ENCODE measurements around the gene SERPINA5. TPM values are rescaled to one million over a fixed set of nuclear protein-coding genes. Genes with fewer than 3 reads are reported as not detected.

The SERPINA5 gene
- total and polyA plus RNA-seq, 3 experiments from 2014 or later, result not detected

GRCh38 chr14:94541234-94541975 lies 39.8 kb upstream of the SERPINA5 start:
- no peak for DNase-seq

GRCh38 chr14:94542111-94542810 lies 39.0 kb upstream of the SERPINA5 start:
- Histone ChIP-seq H3K27me3 (ENCODE audit: insufficient read depth, low read length, poor library complexity, severe bottlenecking) (no peaks in the 10 kb centered on the region), H3K36me3 (ENCODE audit: insufficient read depth, low read length) (no peaks in the 10 kb centered on the region), H3K4me1 (ENCODE audit: insufficient read depth, low read length) (no peaks in the 10 kb centered on the region), H3K9me3 (ENCODE audit: low read length) (no peaks in the 10 kb centered on the region), H3K27ac (ENCODE audit: low read depth, low read length) (no peak overlapping the region), H3K4me3 (ENCODE audit: low read length) (no peak overlapping the region)
- DNase-seq, result no peak
- H3K27me3 Mint-ChIP-seq, result peaks cover 16 to 37% of the 10 kb centered on the region in 2 donors
- POLR2A ChIA-PET, result no interaction called here
- peaks cover 0 to 4% (median 0%) of the 10 kb centered on the region in 5 donors for H3K9me3 Mint-ChIP-seq
- H3K4me1 Mint-ChIP-seq, result no peaks in the 10 kb centered on the region
- H3K27ac Mint-ChIP-seq, result no peak overlapping the region
- CTCF ChIA-PET, result no interaction called here
- H3K36me3 Mint-ChIP-seq, result no peaks in the 10 kb centered on the region
- no peak overlapping the region for H3K4me3 Mint-ChIP-seq

More at GRCh38 chr14:94541234-94541975, 39.8 kb upstream of the SERPINA5 start:
- H3K36me3 Mint-ChIP-seq, result no peaks in the 10 kb centered on the region
- Histone ChIP-seq H3K27ac (ENCODE audit: low read depth, low read length) (no peak overlapping the region), H3K4me3 (ENCODE audit: low read length) (no peak overlapping the region), H3K4me1 (ENCODE audit: insufficient read depth, low read length) (no peaks in the 10 kb centered on the region), H3K27me3 (ENCODE audit: insufficient read depth, low read length, poor library complexity, severe bottlenecking) (no peaks in the 10 kb centered on the region), H3K36me3 (ENCODE audit: insufficient read depth, low read length) (no peaks in the 10 kb centered on the region), H3K9me3 (ENCODE audit: low read length) (no peaks in the 10 kb centered on the region)
- H3K4me1 Mint-ChIP-seq, result no peaks in the 10 kb centered on the region
- H3K27me3 Mint-ChIP-seq, result peaks cover 16 to 39% of the 10 kb centered on the region in 2 donors
- H3K27ac Mint-ChIP-seq, result no peak overlapping the region
- CTCF ChIA-PET, result no interaction called here
- H3K4me3 Mint-ChIP-seq, result no peak overlapping the region
- H3K9me3 Mint-ChIP-seq, result peaks cover 0 to 4% (median 0%) of the 10 kb centered on the region in 5 donors
- POLR2A ChIA-PET, result no interaction called here

GRCh38 chr14:94542811-94543440 lies 38.3 kb upstream of the SERPINA5 start:
- POLR2A ChIA-PET, result no interaction called here
- CTCF ChIA-PET, result no interaction called here
- Histone ChIP-seq H3K36me3 (ENCODE audit: insufficient read depth, low read length) (no peaks in the 10 kb centered on the region), H3K4me1 (ENCODE audit: insufficient read depth, low read length) (no peaks in the 10 kb centered on the region), H3K27ac (ENCODE audit: low read depth, low read length) (no peak overlapping the region), H3K9me3 (ENCODE audit: low read length) (no peaks in the 10 kb centered on the region), H3K27me3 (ENCODE audit: insufficient read depth, low read length, poor library complexity, severe bottlenecking) (no peaks in the 10 kb centered on the region), H3K4me3 (ENCODE audit: low read length) (no peak overlapping the region)
- Mint-ChIP-seq H3K27ac (no peak overlapping the region), H3K4me1 (no peaks in the 10 kb centered on the region), H3K36me3 (no peaks in the 10 kb centered on the region), H3K4me3 (no peak overlapping the region), H3K9me3 (peaks cover 0 to 4% (median 0%) of the 10 kb centered on the region in 5 donors), H3K27me3 (peaks cover 15 to 31% of the 10 kb centered on the region in 2 donors)
- no peak for DNase-seq

- no peak for DNase-seq
- H3K9me3 ChIP-seq (ENCODE audit: low read length), result no peaks in the 10 kb centered on the region
- H3K4me1 ChIP-seq (ENCODE audit: insufficient read depth, low read length), result no peaks in the 10 kb centered on the region
- ChIA-PET CTCF (no interaction called here), POLR2A (no interaction called here)
- H3K4me3 Mint-ChIP-seq, result no peak overlapping the region
- H3K36me3 Mint-ChIP-seq, result no peaks in the 10 kb centered on the region
- no peak overlapping the region for H3K27ac Mint-ChIP-seq
- H3K27me3 ChIP-seq (ENCODE audit: insufficient read depth, low read length, poor library complexity, severe bottlenecking), result no peaks in the 10 kb centered on the region
- H3K9me3 Mint-ChIP-seq, result peaks cover 0 to 4% (median 0%) of the 10 kb centered on the region in 5 donors
- H3K27me3 Mint-ChIP-seq, result peaks cover 10 to 28% of the 10 kb centered on the region in 2 donors
- H3K27ac ChIP-seq (ENCODE audit: low read depth, low read length), result no peak overlapping the region
- no peak overlapping the region for H3K4me3 ChIP-seq (ENCODE audit: low read length)
- no peaks in the 10 kb centered on the region for H3K36me3 ChIP-seq (ENCODE audit: insufficient read depth, low read length)
- no peaks in the 10 kb centered on the region for H3K4me1 Mint-ChIP-seq
Observed at GRCh38 chr14:94543449-94544124, 37.6 kb upstream of the SERPINA5 start.

- Mint-ChIP-seq H3K4me3 (no peak overlapping the region), H3K36me3 (no peaks in the 10 kb centered on the region), H3K27ac (no peak overlapping the region), H3K9me3 (peaks cover 0 to 5% (median 0%) of the 10 kb centered on the region in 5 donors), H3K4me1 (no peaks in the 10 kb centered on the region), H3K27me3 (peaks cover 14 to 19% of the 10 kb centered on the region in 2 donors)
- Histone ChIP-seq H3K9me3 (ENCODE audit: low read length) (no peaks in the 10 kb centered on the region), H3K27ac (ENCODE audit: low read depth, low read length) (no peak overlapping the region), H3K4me1 (ENCODE audit: insufficient read depth, low read length) (no peaks in the 10 kb centered on the region), H3K27me3 (ENCODE audit: insufficient read depth, low read length, poor library complexity, severe bottlenecking) (peaks cover 2% of the 10 kb centered on the region), H3K4me3 (ENCODE audit: low read length) (no peak overlapping the region), H3K36me3 (ENCODE audit: insufficient read depth, low read length) (no peaks in the 10 kb centered on the region)
- DNase-seq, result no peak
- POLR2A ChIA-PET, result no interaction called here
- CTCF ChIA-PET, result interaction anchor here (1.0 kb wide), 1 partner anchor 19 kb away, joined by 4 read pairs; no protein-coding TSS in a partner anchor
Observed at GRCh38 chr14:94544726-94545125, 36.5 kb upstream of the SERPINA5 start.

GRCh38 chr14:94545131-94545841 lies 35.9 kb upstream of the SERPINA5 start:
- no peak overlapping the region for H3K27ac ChIP-seq (ENCODE audit: low read depth, low read length)
- H3K4me1 ChIP-seq (ENCODE audit: insufficient read depth, low read length), result no peaks in the 10 kb centered on the region
- peaks cover 2% of the 10 kb centered on the region for H3K27me3 ChIP-seq (ENCODE audit: insufficient read depth, low read length, poor library complexity, severe bottlenecking)
- no peak overlapping the region for H3K4me3 ChIP-seq (ENCODE audit: low read length)
- no peaks in the 10 kb centered on the region for H3K9me3 ChIP-seq (ENCODE audit: low read length)
- no peaks in the 10 kb centered on the region for H3K36me3 Mint-ChIP-seq
- H3K9me3 Mint-ChIP-seq, result peaks cover 0 to 5% (median 0%) of the 10 kb centered on the region in 5 donors
- no peak overlapping the region for H3K4me3 Mint-ChIP-seq
- H3K36me3 ChIP-seq (ENCODE audit: insufficient read depth, low read length), result no peaks in the 10 kb centered on the region
- ChIA-PET CTCF (interaction anchor here (1.0 kb wide), 1 partner anchor 19 kb away, joined by 4 read pairs; no protein-coding TSS in a partner anchor), POLR2A (no interaction called here)
- H3K27me3 Mint-ChIP-seq, result peaks cover 17% of the 10 kb centered on the region in 2 donors
- DNase-seq, result no peak
- no peak overlapping the region for H3K27ac Mint-ChIP-seq
- no peaks in the 10 kb centered on the region for H3K4me1 Mint-ChIP-seq

- Histone ChIP-seq H3K36me3 (ENCODE audit: insufficient read depth, low read length) (no peaks in the 10 kb centered on the region), H3K4me3 (ENCODE audit: low read length) (no peak overlapping the region), H3K27me3 (ENCODE audit: insufficient read depth, low read length, poor library complexity, severe bottlenecking) (peaks cover 2% of the 10 kb centered on the region), H3K27ac (ENCODE audit: low read depth, low read length) (no peak overlapping the region), H3K9me3 (ENCODE audit: low read length) (no peaks in the 10 kb centered on the region), H3K4me1 (ENCODE audit: insufficient read depth, low read length) (no peaks in the 10 kb centered on the region)
- H3K36me3 Mint-ChIP-seq, result no peaks in the 10 kb centered on the region
- peak overlapping the region in 1 of 7 donors; percentile 27 for H3K4me3 Mint-ChIP-seq
- peaks cover 13 to 25% of the 10 kb centered on the region in 2 donors for H3K27me3 Mint-ChIP-seq
- H3K4me1 Mint-ChIP-seq, result no peaks in the 10 kb centered on the region
- ChIA-PET POLR2A (no interaction called here), CTCF (no interaction called here)
- peaks cover 0 to 8% (median 0%) of the 10 kb centered on the region in 5 donors for H3K9me3 Mint-ChIP-seq
- DNase-seq, result no peak
- no peak overlapping the region for H3K27ac Mint-ChIP-seq
Observed at GRCh38 chr14:94547151-94547680, 34.0 kb upstream of the SERPINA5 start.
